ENCODE data around the gene RXRA.

RXRA gene

DNA sequence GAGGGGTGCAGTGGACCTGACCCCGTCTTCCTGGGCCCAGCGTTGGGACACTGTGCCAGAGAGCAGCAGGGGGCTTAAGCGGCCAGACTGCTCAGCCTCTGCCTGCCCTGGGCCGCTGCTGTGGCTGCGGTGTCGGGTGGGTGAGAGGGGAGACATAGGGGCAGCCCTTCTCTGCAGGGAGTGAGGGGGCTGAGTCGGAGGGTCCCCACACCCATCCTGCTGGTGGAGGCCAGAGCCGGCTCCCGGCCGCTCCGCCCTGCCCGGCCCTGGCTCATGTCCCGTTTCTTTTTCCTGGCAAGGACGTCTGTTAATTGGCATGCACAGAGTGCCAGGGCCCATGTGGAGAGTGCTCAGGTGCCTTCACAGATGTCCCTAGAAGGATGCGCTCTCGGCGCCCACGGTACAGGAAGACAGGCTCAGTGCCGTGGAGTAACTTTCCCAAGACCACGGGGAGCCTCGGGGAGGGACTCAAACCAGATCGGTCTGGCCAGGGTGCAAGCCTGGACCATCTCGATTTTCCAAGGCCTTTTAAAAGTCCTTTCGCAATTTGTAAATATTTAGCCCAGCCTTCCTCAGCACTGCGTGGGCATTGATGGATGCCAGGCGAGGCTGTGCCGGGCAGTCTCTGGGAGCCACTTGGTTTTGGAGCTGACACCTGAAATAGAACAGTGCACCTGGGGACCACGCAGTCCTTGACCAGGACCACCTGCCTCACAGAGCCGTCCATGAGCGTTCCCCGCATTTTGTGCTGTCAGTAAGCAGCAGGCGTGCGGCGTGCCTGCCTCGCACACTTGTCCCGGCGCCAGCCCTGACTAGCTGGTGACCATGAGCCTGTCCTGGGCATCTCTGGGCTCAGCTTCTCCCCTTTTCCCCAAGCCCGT is 60.9 kb downstream of the RXRA start:
- Histone ChIP-seq H3K36me3 (no peaks in the 10 kb centered on the region), H3K27ac (no peak overlapping the region), H3K4me3 (ENCODE audit: low read depth, low read length) (no peak overlapping the region), H3K9me3 (ENCODE audit: severe bottlenecking) (no peaks in the 10 kb centered on the region), H3K27me3 (ENCODE audit: insufficient read depth, low read depth, severe bottlenecking) (no peaks in the 10 kb centered on the region)
- no peak for DNase-seq
- TF ChIP-seq, protein P1, sequence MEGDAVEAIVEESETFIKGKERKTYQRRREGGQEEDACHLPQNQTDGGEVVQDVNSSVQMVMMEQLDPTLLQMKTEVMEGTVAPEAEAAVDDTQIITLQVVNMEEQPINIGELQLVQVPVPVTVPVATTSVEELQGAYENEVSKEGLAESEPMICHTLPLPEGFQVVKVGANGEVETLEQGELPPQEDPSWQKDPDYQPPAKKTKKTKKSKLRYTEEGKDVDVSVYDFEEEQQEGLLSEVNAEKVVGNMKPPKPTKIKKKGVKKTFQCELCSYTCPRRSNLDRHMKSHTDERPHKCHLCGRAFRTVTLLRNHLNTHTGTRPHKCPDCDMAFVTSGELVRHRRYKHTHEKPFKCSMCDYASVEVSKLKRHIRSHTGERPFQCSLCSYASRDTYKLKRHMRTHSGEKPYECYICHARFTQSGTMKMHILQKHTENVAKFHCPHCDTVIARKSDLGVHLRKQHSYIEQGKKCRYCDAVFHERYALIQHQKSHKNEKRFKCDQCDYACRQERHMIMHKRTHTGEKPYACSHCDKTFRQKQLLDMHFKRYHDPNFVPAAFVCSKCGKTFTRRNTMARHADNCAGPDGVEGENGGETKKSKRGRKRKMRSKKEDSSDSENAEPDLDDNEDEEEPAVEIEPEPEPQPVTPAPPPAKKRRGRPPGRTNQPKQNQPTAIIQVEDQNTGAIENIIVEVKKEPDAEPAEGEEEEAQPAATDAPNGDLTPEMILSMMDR (IDR thresholded peaks at IDR 0.05; ENCODE audit: low read depth, low read length): no peak

DNA sequence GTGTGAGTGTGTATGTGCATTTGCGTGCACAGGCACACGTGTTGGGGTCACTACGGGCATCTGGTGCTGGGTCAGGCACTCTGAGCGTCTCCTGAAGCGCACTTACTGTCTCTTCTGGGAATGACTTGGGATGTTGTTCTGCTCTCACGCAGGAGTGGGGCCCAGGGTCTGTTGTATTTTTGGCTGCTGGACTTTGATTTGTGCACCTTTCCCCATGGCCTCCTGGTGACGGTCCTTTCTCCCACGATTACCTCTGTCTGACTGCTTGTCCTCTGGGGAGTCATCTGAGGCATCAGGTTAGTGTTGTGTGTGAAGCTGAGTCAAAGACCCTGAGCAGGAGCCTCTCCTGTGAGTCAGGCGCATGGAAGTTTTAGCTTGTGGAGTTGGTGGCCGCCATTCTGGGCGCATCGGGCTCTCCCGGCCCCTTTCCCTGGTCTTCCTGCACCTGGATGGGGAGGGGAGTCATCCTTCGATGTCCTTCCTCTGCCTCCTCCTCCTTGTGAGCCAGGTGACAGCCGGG is 62.1 kb downstream of the RXRA start:
- H3K27ac ChIP-seq: no peak overlapping the region
- no peak overlapping the region for H3K4me3 ChIP-seq (ENCODE audit: low read depth, low read length)
- DNase-seq: no peak
- TF ChIP-seq, protein P1 (IDR thresholded peaks at IDR 0.05; ENCODE audit: low read depth, low read length): no peak
- no peaks in the 10 kb centered on the region for H3K27me3 ChIP-seq (ENCODE audit: insufficient read depth, low read depth, severe bottlenecking)
- H3K36me3 ChIP-seq: no peaks in the 10 kb centered on the region
- H3K9me3 ChIP-seq (ENCODE audit: severe bottlenecking): no peaks in the 10 kb centered on the region

DNA sequence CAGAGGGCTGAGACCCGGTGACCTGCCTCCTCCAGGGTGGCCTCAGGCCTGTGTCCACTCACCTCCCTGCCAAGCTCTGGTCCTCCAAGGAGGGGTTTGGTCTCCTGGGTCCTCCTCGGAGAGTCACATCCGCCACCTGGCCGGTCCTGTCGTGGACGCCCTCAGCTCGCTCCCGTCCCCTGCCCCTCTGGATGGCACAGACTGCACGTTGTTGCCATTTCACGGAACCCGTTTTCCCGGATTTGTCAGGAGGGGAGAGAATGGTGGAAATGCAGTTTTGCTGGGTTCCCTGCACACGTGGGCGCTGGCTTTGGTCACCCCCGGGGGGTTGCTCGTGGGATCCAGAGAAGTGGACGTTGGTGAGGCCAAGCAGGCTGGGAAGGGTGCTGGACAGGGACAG is 62.7 kb downstream of the RXRA start:
- Histone ChIP-seq H3K4me3 (ENCODE audit: low read depth, low read length) (no peak overlapping the region), H3K36me3 (no peaks in the 10 kb centered on the region), H3K27me3 (ENCODE audit: insufficient read depth, low read depth, severe bottlenecking) (no peaks in the 10 kb centered on the region), H3K9me3 (ENCODE audit: severe bottlenecking) (no peaks in the 10 kb centered on the region), H3K27ac (no peak overlapping the region)
- no peak for DNase-seq
- TF ChIP-seq, protein P1 (IDR thresholded peaks at IDR 0.05; ENCODE audit: low read depth, low read length): no peak

DNA sequence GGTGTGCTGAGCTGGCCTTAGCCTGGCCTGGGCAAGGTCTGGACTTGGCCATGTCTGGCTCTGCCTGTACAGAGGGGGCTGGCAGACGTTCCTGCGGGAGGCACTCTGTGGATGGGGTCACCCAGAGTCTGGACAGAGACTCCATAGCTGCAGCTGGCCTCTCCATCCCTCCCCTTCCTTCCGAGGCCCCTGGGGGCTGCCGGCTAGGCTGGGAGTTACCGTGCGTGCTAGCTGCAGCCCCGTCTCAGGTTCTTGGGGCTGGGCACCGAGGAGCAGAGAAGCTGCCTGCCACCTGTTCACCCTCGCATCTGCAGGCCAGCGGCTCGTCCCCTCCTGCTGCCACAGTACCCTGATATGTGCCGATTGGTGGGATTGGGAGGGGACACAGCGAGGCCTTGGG is 63.4 kb downstream of the RXRA start:
- TF ChIP-seq, protein P1 (IDR thresholded peaks at IDR 0.05; ENCODE audit: low read depth, low read length): no peak
- Histone ChIP-seq H3K9me3 (ENCODE audit: severe bottlenecking) (no peaks in the 10 kb centered on the region), H3K27me3 (ENCODE audit: insufficient read depth, low read depth, severe bottlenecking) (no peaks in the 10 kb centered on the region), H3K36me3 (no peaks in the 10 kb centered on the region), H3K4me3 (ENCODE audit: low read depth, low read length) (no peak overlapping the region), H3K27ac (no peak overlapping the region)
- no peak for DNase-seq

DNA sequence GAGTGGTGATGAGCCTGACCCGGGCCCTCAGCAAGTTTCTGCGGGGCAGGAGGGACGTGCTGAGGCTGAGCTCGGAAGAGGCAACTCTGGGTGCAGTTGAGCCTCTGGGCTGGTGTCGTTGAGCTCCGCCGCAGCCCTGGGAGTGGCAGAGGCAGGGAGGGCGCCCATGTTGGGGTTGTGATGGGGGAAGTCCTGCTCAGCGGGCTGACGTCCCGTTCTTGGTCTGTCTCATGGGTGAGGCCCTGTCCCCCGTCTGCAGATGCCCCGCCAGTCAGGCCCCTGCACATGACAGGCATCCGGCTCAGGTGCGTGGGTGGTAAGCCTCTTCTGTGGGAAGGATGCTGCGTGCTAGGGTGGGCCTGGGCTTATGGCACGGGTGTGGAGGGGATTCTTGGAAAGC is 64.3 kb downstream of the RXRA start:
- no peak overlapping the region for H3K4me3 ChIP-seq (ENCODE audit: low read depth, low read length)
- H3K27ac ChIP-seq: no peak overlapping the region
- DNase-seq: no peak
- no peaks in the 10 kb centered on the region for H3K36me3 ChIP-seq
- no peaks in the 10 kb centered on the region for H3K9me3 ChIP-seq (ENCODE audit: severe bottlenecking)
- TF ChIP-seq, protein P1 (IDR thresholded peaks at IDR 0.05; ENCODE audit: low read depth, low read length): no peak
- H3K27me3 ChIP-seq (ENCODE audit: insufficient read depth, low read depth, severe bottlenecking): no peaks in the 10 kb centered on the region

Data from WERI-Rb-1 (cell line).